ENCODE results near the gene SDR39U1.
"Not testable (repeated sequence)": the region's sequence is repeated elsewhere in the genome, so short reads cannot be mapped to it uniquely, and the experiment has no call there.

Gene SDR39U1

GRCh38 chr14:24442240-24443052 lies at the start of gene SDR39U1:
Gene SDR39U1 (minus strand): TSS chr14:24442776. CDS start chr14:24442769, 7 bp downstream.
- peak; percentile 96 for DNase-seq

DNA sequence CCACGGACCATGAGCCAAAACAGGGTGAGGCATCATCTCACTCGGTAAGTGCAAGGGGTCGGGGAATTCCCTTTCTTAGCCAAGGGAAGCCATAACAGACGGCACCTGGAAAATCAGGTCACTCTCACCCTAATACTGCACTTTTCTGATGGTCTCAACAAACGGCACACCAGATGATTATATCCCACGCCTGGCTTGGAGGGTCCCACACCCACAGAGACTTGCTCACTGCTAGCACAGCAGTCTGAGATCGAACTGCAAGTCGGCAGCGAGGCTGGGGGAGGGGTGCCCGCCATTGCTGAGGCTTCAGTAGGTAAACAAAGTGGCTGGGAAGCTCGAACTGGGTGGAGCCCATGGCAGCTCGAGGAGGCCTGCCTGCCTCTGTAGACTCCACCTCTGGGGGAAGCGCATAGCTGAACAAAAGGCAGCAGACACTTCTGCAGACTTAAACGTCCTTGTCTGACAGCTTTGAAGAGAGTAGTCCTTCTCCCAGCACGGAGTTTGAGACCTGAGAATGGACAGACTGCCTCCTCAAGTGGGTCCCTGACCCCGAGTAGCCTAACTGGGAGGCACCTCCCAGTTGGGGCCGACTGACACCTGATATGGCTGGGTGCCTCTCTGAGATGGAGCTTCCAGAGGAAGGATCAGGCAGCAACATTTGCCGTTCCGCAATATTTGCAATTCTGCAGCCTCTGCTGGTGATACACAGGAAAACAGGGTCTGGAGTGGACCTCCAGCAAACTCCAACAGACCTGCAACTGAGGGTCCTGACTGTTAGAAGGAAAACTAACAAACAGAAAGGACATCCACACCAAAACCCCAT lies 49.2 kb upstream of the SDR39U1 start:
- not testable (repeated sequence) for DNase-seq

- no peak for DNase-seq
These were observed 41.2 kb upstream of the SDR39U1 start for GRCh38 chr14:24483604-24484252.

GRCh38 chr14:24482699-24483303 lies 40.2 kb upstream of the SDR39U1 start:
- not testable (repeated sequence) for DNase-seq

GRCh38 chr14:24481622-24482324 lies 39.2 kb upstream of the SDR39U1 start:
- DNase-seq, result no peak

DNA sequence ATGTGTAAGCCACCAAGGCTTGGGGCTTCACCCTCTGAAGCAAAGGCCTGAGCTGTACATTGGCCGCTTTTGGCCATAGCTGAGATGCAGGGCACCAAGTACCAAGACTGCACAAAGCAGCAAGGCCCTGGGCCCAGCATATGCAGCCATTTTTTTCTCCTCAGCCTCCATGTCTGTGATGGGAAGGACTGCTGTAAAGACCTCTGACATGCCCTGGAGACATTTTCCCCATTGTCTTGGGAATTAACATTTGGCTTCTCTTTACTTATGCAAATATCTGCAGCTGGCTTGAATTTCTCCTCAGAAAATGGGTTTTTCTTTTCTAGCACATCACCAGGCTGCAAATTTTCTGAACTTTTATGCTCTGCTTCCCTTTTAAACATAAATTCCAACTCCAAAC lies 37.4 kb upstream of the SDR39U1 start:
- DNase-seq, result not testable (repeated sequence)

- DNase-seq, result no peak
These were observed 32.7 kb upstream of the SDR39U1 start for GRCh38 chr14:24475261-24475660.

DNA sequence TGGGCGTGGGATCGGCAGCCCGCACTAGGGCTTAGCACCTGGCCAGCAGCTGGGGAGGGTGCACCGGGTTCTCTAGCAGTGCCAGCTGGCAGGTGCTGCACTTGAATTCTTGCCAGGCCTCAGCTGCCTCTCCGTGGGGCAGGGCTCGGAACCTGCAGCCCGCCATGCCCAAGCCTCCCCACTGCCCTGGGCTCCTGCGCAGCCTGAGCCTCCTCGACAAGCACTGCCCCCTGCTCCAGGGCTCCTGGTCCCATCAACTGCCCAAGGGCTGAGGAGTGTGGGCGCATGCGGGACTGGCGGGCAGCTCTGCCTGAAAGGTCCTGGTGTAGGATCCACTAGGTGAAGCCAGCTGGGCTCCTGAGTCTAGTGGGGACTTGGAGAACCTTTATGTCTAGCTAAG lies 30.6 kb upstream of the SDR39U1 start:
- no peak for DNase-seq

GRCh38 chr14:24470450-24470849 lies 27.9 kb upstream of the SDR39U1 start:
- not testable (repeated sequence) for DNase-seq

GRCh38 chr14:24465805-24466204 lies 23.2 kb upstream of the SDR39U1 start:
- DNase-seq, result no peak

DNA sequence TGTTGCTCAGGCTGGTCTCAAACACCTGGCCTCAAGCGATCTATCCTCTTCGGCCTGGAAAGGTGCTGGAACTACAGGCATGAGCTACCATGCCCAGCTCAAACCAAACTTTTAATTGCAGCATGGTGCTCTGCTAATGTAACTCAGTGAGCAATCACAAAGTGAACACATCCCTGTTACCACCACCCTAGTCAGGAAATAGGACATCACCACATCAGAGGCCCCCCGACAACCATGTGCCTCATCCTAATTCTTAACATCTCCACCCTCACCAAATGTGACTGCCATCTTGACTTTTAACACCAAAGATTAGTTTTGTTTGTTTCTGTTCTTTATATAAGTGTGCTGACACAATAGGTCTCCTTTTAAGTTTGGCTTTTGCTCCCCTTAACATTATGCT lies 22.8 kb upstream of the SDR39U1 start:
- DNase-seq, result no peak

DNA sequence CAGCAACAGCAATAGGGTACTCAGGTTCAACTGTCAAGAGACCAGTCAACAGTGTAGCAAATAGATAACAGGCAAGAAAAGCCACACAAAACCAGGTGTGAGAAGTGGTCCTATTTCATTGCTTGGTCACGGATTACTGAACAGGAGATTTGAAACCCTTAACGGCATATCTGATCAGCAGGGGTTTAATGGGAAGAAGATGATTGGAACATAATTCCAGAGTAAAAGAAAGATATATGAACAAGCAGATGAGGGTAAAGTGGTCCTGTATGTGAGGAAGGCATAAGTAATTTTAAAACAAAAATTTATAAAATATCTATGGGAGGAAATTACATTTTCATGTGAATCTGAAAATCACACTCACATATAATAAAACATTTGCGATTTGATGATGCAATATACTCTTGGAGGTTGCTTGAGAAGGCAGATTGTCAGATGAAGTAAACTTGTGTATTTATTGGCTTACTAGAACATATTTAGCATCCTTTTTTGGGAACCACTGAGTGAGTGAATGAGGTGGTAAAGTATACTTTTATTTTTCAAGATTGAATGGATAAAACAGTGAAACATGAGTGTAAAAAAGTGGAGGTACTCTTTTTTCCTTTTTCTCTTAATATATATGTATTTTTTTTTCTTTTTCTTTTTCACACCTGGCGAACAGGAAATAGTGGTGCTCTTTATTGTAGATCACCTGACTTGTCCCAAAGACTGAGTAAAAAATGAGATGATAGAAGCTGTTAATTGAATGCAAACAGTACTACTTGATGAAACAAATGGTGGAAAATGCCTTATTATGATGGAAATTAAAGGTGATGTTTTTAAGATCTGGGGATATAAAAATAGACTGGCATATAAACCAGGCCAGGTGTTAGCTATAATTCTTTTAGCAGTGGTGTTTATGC lies 21.6 kb upstream of the SDR39U1 start:
- no peak for DNase-seq

DNA sequence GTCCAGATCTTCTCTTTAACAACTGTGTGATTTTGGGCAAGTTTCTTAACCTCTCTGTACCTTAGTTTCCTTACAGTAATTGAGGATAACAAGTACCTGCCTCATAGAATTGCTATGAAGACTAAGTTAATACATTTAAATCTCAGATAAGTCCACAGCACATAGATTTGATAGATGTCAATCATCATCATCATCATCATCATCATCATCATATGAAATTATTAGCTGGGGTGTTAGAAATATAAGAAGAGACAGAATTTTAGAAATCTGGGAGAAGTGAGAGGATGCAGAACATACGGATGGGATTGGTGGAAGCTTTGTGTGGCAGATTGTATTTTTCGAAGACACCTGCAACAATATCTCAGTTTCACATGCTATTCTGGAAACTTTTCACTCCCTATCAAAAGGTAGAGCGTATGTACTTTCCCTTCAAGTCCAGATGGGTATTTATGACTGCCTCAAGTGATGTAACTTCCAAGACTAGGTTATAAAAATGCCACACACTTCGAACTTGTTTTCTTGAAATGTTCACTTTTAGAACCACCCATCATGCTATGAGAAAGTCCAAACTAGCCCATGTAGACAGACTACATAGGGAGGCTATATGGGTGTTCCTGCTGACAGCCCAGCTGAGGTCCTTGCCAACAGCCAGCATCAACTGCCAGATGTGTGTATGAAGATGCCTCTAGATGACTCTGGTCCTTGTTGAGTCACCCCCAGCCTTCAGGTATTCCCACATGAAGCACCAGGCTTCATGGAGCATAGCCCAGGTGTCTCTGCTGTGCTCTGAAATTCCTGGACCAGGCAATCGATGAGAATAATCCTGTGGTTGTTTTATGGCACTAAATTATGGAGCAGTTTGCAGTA lies 20.7 kb upstream of the SDR39U1 start:
- DNase-seq, result no peak

GRCh38 chr14:24461336-24461735 lies 18.8 kb upstream of the SDR39U1 start:
- no peak for DNase-seq

- no peak for DNase-seq
These were observed 16.8 kb upstream of the SDR39U1 start for GRCh38 chr14:24459331-24459730.

GRCh38 chr14:24458736-24459135 lies 16.2 kb upstream of the SDR39U1 start:
- DNase-seq, result no peak

DNA sequence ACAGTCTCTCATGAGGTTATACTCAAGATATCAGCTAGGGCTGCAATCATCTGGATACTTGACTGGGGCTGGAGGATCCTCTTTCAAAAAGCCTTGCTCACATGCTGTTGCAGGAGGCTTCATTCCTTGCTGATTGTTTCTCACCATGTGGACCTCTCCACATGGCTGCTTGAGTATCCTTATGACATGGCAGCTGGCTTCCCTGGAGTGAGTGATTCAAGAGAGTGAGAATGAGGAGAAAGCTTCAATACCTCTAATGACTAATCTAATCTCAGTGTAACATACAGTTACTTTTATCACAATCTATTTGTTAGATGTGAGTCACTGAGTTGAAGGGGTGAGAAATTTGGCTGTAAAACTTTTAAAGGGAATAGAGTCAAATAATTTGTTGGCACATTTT lies 14.4 kb upstream of the SDR39U1 start:
- no peak for DNase-seq

DNA sequence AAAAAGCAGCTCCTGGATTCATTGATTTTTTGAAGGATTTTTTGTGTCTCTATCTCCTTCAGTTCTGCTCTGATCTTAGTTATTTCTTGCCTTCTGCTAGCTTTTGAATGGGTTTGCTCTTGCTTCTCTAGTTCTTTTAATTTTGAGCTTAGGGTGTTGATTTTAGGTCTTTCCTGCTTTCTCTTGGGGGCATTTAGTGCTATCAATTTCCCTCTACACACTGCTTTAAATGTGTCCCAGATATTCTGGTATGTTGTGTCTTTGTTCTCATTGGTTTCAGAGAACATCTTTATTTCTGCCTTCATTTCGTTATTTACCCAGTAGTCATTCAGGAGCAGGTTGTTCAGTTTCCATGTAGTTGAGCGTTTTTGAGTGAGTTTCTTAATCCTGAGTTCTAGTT lies 8.3 kb upstream of the SDR39U1 start:
- DNase-seq, result not testable (repeated sequence)

DNA sequence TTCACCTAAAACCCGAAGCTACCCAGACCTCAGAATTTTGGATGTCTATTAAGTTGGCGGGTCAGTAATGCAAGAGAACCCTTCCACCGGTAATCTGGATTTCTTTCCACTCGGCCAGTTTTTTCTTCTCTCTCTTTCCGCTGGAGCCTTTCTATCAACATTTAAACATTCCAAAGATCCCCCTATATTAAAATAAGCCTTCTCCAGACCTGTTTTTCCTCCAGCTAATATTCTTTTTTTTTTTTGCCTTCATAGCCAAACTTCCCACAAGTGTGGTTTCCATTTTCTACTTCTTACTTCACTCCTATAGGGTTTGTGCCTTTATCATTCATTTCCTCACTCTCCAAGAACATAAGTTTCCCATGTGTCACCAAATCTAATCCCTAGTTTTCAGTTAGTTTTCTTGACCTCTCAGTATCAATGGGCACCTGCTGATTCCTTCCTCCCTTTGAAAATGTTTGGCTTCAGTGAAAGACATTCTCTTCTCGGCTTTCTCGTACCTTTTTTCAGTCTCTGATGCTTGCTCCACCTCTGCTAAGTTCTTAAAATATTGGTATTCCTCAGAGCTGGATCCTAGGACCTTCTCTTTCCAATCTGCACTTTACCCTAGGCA lies 583 bp upstream of the SDR39U1 start:
- no peak for DNase-seq

DNA sequence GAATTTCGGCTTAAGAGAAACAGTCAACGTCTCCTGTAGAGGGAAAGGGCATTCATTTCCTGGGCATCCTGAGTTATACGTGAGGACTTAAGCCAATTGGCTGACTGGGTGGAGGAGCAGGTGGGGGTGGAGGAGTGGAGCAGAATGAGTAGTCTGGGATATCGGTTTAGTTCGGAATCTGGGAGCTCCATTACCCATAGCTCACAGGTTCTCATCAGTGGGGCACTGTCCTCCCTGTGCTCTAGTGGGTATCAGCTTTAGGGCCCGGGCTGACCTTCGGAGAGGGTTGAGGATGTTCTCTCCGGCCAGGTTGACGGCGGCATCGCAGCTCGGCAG lies 704 bp downstream of the SDR39U1 start:
- no peak for DNase-seq

All from right forelimb (tissue), 1 donor.